ENCODE measurements around the gene TIMM44. TPM values are rescaled to one million over a fixed set of nuclear protein-coding genes. Genes with fewer than 3 reads are reported as not detected.

The TIMM44 gene
- total RNA-seq, 2 donors from 2014 or later, result 91.2 to 112 TPM

GRCh38 chr19:7916103-7916954 lies 27.1 kb downstream of the TIMM44 start:
- DNase-seq, result peak; percentile 80 to 83
- no peak overlapping the region for H3K27ac Mint-ChIP-seq

GRCh38 chr19:7915250-7916102 lies 28.0 kb downstream of the TIMM44 start:
- Mint-ChIP-seq H3K27ac (no peak overlapping the region), H3K27me3 (ENCODE audit: low read depth) (peaks cover 28% of the 10 kb centered on the region), H3K9me3 (no peaks in the 10 kb centered on the region)

More at GRCh38 chr19:7916103-7916954, 27.1 kb downstream of the TIMM44 start:
- H3K36me3 Mint-ChIP-seq (ENCODE audit: insufficient read depth in 2 of 2), result peaks cover 1 to 11% of the 10 kb centered on the region in 2 donors
- peak overlapping the region; percentile 76 to 84 for H3K4me3 Mint-ChIP-seq
- H3K27me3 Mint-ChIP-seq (ENCODE audit: low read depth), result peaks cover 28% of the 10 kb centered on the region
- H3K4me1 Mint-ChIP-seq (ENCODE audit: low read depth), result peaks cover 31% of the 10 kb centered on the region
- H3K9me3 Mint-ChIP-seq, result no peaks in the 10 kb centered on the region
- ATAC-seq (replicated peaks in 1 of 2), result peak; percentile 27 to 38

GRCh38 chr19:7914598-7915045 lies 28.8 kb downstream of the TIMM44 start, which contains the start of gene TGFBR3L:
TSS of gene TGFBR3L (plus strand) at chr19:7914830.
- ATAC-seq (replicated peaks in 1 of 2) (no peak), DNase-seq (no peak)
- Mint-ChIP-seq H3K4me1 (ENCODE audit: low read depth) (peaks cover 21% of the 10 kb centered on the region), H3K4me3 (peak within 1 kb of the TSS; percentile 76 to 78), H3K9me3 (no peaks in the 10 kb centered on the region), H3K36me3 (ENCODE audit: insufficient read depth in 2 of 2) (peaks cover under 1 to 12% of the 10 kb centered on the region in 2 donors), H3K27me3 (ENCODE audit: low read depth) (peaks cover 24% of the 10 kb centered on the region), H3K27ac (no peak within 1 kb of the TSS)

More at GRCh38 chr19:7915250-7916102, 28.0 kb downstream of the TIMM44 start:
- Mint-ChIP-seq H3K4me1 (ENCODE audit: low read depth) (peaks cover 25% of the 10 kb centered on the region), H3K36me3 (ENCODE audit: insufficient read depth in 2 of 2) (peaks cover 1 to 14% of the 10 kb centered on the region in 2 donors), H3K4me3 (peak overlapping the region; percentile 76 to 78)
- ATAC-seq (replicated peaks in 1 of 2), result no peak
- DNase-seq, result no peak

- DNase-seq, result no peak
- no peaks in the 10 kb centered on the region for H3K9me3 Mint-ChIP-seq
- H3K36me3 Mint-ChIP-seq (ENCODE audit: insufficient read depth in 2 of 2), result peaks cover 0 to 12% of the 10 kb centered on the region in 2 donors
- H3K4me3 Mint-ChIP-seq, result no peak overlapping the region
- ATAC-seq (replicated peaks in 1 of 2), result no peak
- H3K27ac Mint-ChIP-seq, result no peak overlapping the region
- H3K27me3 Mint-ChIP-seq (ENCODE audit: low read depth), result peaks cover 21% of the 10 kb centered on the region
- H3K4me1 Mint-ChIP-seq (ENCODE audit: low read depth), result peaks cover 17% of the 10 kb centered on the region
These were observed 29.4 kb downstream of the TIMM44 start for GRCh38 chr19:7914099-7914498.

GRCh38 chr19:7913652-7914051 lies 29.8 kb downstream of the TIMM44 start:
- Mint-ChIP-seq H3K36me3 (ENCODE audit: insufficient read depth in 2 of 2) (peaks cover 0 to 12% of the 10 kb centered on the region in 2 donors), H3K27ac (no peak overlapping the region), H3K9me3 (no peaks in the 10 kb centered on the region), H3K4me3 (no peak overlapping the region), H3K4me1 (ENCODE audit: low read depth) (peaks cover 17% of the 10 kb centered on the region), H3K27me3 (ENCODE audit: low read depth) (peaks cover 21% of the 10 kb centered on the region)
- no peak for ATAC-seq (replicated peaks in 1 of 2)
- no peak for DNase-seq

- peaks cover 0 to 12% of the 10 kb centered on the region in 2 donors for H3K36me3 Mint-ChIP-seq (ENCODE audit: insufficient read depth in 2 of 2)
- peaks cover 11% of the 10 kb centered on the region for H3K4me1 Mint-ChIP-seq (ENCODE audit: low read depth)
- H3K27ac Mint-ChIP-seq, result no peak overlapping the region
- ATAC-seq (replicated peaks in 1 of 2) (no peak), DNase-seq (no peak)
- H3K9me3 Mint-ChIP-seq, result no peaks in the 10 kb centered on the region
- H3K4me3 Mint-ChIP-seq, result no peak overlapping the region
- peaks cover 15% of the 10 kb centered on the region for H3K27me3 Mint-ChIP-seq (ENCODE audit: low read depth)
These were observed 30.5 kb downstream of the TIMM44 start for GRCh38 chr19:7912697-7913564.

- Mint-ChIP-seq H3K27ac (no peak overlapping the region), H3K36me3 (ENCODE audit: insufficient read depth in 2 of 2) (peaks cover 0 to 12% of the 10 kb centered on the region in 2 donors), H3K4me1 (ENCODE audit: low read depth) (peaks cover 10% of the 10 kb centered on the region), H3K9me3 (no peaks in the 10 kb centered on the region), H3K27me3 (ENCODE audit: low read depth) (peaks cover 12% of the 10 kb centered on the region), H3K4me3 (no peak overlapping the region)
- DNase-seq, result no peak
- ATAC-seq (replicated peaks in 1 of 2), result no peak
These were observed 31.2 kb downstream of the TIMM44 start for GRCh38 chr19:7912144-7912696.

GRCh38 chr19:7911508-7912143 lies 31.8 kb downstream of the TIMM44 start:
- Mint-ChIP-seq H3K27ac (no peak overlapping the region), H3K9me3 (no peaks in the 10 kb centered on the region), H3K27me3 (ENCODE audit: low read depth) (peaks cover 12% of the 10 kb centered on the region), H3K36me3 (ENCODE audit: insufficient read depth in 2 of 2) (peaks cover 0 to 12% of the 10 kb centered on the region in 2 donors), H3K4me1 (ENCODE audit: low read depth) (peaks cover 16% of the 10 kb centered on the region), H3K4me3 (no peak overlapping the region)
- ATAC-seq (replicated peaks in 1 of 2) (no peak), DNase-seq (no peak)

GRCh38 chr19:7910321-7911161 lies 32.9 kb downstream of the TIMM44 start:
- peaks cover 2 to 12% of the 10 kb centered on the region in 2 donors for H3K36me3 Mint-ChIP-seq (ENCODE audit: insufficient read depth in 2 of 2)
- H3K27ac Mint-ChIP-seq, result no peak overlapping the region
- no peak overlapping the region for H3K4me3 Mint-ChIP-seq
- H3K27me3 Mint-ChIP-seq (ENCODE audit: low read depth), result peaks cover 8% of the 10 kb centered on the region
- ATAC-seq (replicated peaks in 1 of 2) (no peak), DNase-seq (no peak)
- H3K9me3 Mint-ChIP-seq, result no peaks in the 10 kb centered on the region
- peaks cover 20% of the 10 kb centered on the region for H3K4me1 Mint-ChIP-seq (ENCODE audit: low read depth)

- Mint-ChIP-seq H3K4me1 (ENCODE audit: low read depth) (peaks cover 25% of the 10 kb centered on the region), H3K4me3 (no peak overlapping the region), H3K27me3 (ENCODE audit: low read depth) (no peaks in the 10 kb centered on the region), H3K9me3 (no peaks in the 10 kb centered on the region), H3K27ac (no peak overlapping the region), H3K36me3 (ENCODE audit: insufficient read depth in 2 of 2) (peaks cover 7 to 12% of the 10 kb centered on the region in 2 donors)
- ATAC-seq (replicated peaks in 1 of 2), result no peak
- no peak for DNase-seq
These were observed 33.9 kb downstream of the TIMM44 start for GRCh38 chr19:7909471-7910067.

Data from activated T-cell treated with anti-CD3 and anti-CD28 coated beads, Interleukin-2, amount 50 U/mL, for 72 hours (primary cell).